Nephron progenitor cell (in vitro differentiated cells): ENCODE data around the gene TMEM72.

Experiments
- DNase-seq: peaks from one replicate; pipeline ENCODE4 v3.0.0; 2021
- H3K27ac Mint-ChIP-seq: 2 replicates; pipeline ENCODE4 v1.8.0; 2021; ENCODE audit warnings: mild to moderate bottlenecking, moderate library complexity, mixed read lengths
- H3K27me3 Mint-ChIP-seq: 2 replicates; pipeline ENCODE4 v1.8.0; 2021; ENCODE audit warnings: mild to moderate bottlenecking, low read depth, mixed read lengths; ENCODE audit not compliant: poor library complexity
- H3K36me3 Mint-ChIP-seq: 2 replicates; pipeline ENCODE4 v1.8.0; 2021; ENCODE audit warnings: low read depth, mixed read lengths
- H3K4me1 Mint-ChIP-seq: 2 replicates; pipeline ENCODE4 v1.8.0; 2021; ENCODE audit warnings: mixed read lengths
- H3K4me3 Mint-ChIP-seq: 2 replicates; pipeline ENCODE4 v1.8.0; 2021; ENCODE audit warnings: mild to moderate bottlenecking, moderate library complexity, mixed read lengths
- H3K9me3 Mint-ChIP-seq: 2 replicates; pipeline ENCODE4 v1.8.0; 2021; ENCODE audit warnings: mild to moderate bottlenecking, moderate library complexity, mixed read lengths
- CTCF ChIP-seq: fragments of 200-600 bp; sonication (generic); IDR thresholded peaks from 2 replicates; pipeline ENCODE4 v1.5.0; 2021; ENCODE audit warnings: antibody characterized with exemption

Gene TMEM72

GRCh38 chr10:44971434-44971833 is 60.3 kb downstream of the TMEM72 start:
- peaks cover 43% of the 10 kb centered on the region for H3K4me1 Mint-ChIP-seq
- no peak for TF ChIP-seq CTCF
- peaks cover 34% of the 10 kb centered on the region for H3K36me3 Mint-ChIP-seq
- DNase-seq, result no peak
- no peak overlapping the region for H3K27ac Mint-ChIP-seq
- H3K4me3 Mint-ChIP-seq, result no peak overlapping the region
- H3K27me3 Mint-ChIP-seq, result peaks cover 9% of the 10 kb centered on the region
- H3K9me3 Mint-ChIP-seq, result no peaks in the 10 kb centered on the region

GRCh38 chr10:44971935-44972757 is 61.0 kb downstream of the TMEM72 start:
- DNase-seq, result no peak
- Mint-ChIP-seq H3K4me1 (peaks cover 43% of the 10 kb centered on the region), H3K27me3 (peaks cover 6% of the 10 kb centered on the region), H3K27ac (no peak overlapping the region), H3K4me3 (no peak overlapping the region), H3K36me3 (peaks cover 34% of the 10 kb centered on the region), H3K9me3 (no peaks in the 10 kb centered on the region)
- TF ChIP-seq CTCF, result no peak

GRCh38 chr10:44972874-44973306 is 61.8 kb downstream of the TMEM72 start:
- H3K9me3 Mint-ChIP-seq, result no peaks in the 10 kb centered on the region
- no peak overlapping the region for H3K4me3 Mint-ChIP-seq
- peaks cover 41% of the 10 kb centered on the region for H3K4me1 Mint-ChIP-seq
- no peak overlapping the region for H3K27ac Mint-ChIP-seq
- no peak for TF ChIP-seq CTCF
- DNase-seq, result no peak
- peaks cover 34% of the 10 kb centered on the region for H3K36me3 Mint-ChIP-seq
- peaks cover 4% of the 10 kb centered on the region for H3K27me3 Mint-ChIP-seq

- Mint-ChIP-seq H3K4me3 (no peak overlapping the region), H3K36me3 (peaks cover 34% of the 10 kb centered on the region), H3K27me3 (peaks cover 4% of the 10 kb centered on the region), H3K27ac (no peak overlapping the region), H3K4me1 (peaks cover 41% of the 10 kb centered on the region), H3K9me3 (no peaks in the 10 kb centered on the region)
- DNase-seq, result no peak
- no peak for TF ChIP-seq CTCF
Observed at GRCh38 chr10:44973323-44974081, 62.4 kb downstream of the TMEM72 start.

- DNase-seq, result no peak
- no peak for TF ChIP-seq CTCF
- no peak overlapping the region for H3K27ac Mint-ChIP-seq
- H3K27me3 Mint-ChIP-seq, result peaks cover 4% of the 10 kb centered on the region
- peaks cover 28% of the 10 kb centered on the region for H3K36me3 Mint-ChIP-seq
- H3K4me3 Mint-ChIP-seq, result peak overlapping the region; percentile 49
- H3K9me3 Mint-ChIP-seq, result no peaks in the 10 kb centered on the region
- H3K4me1 Mint-ChIP-seq, result peaks cover 41% of the 10 kb centered on the region
Observed at GRCh38 chr10:44974082-44974627, 63.0 kb downstream of the TMEM72 start.
